NCI-H128 (cell line): ENCODE measurements around the gene ZNF516.
A peak's percentile ranks its signal among the peaks of the same experiment; 100 is the strongest.

ENCODE experiments used
- DNase-seq: peaks from one replicate; lab custom pipeline; 2025; ENCODE audit not compliant: unreplicated experiment; lab: John Stamatoyannopoulos, UW

The ZNF516 gene

GRCh38 chr18:76506974-76507764 lies 12.1 kb upstream of the ZNF516 start:
- no peak for DNase-seq

GRCh38 chr18:76506395-76506794 lies 11.4 kb upstream of the ZNF516 start:
- no peak for DNase-seq

- no peak for DNase-seq
These were observed 10.6 kb upstream of the ZNF516 start for GRCh38 chr18:76505614-76506013.

GRCh38 chr18:76504749-76505148 lies 9.7 kb upstream of the ZNF516 start:
- DNase-seq: no peak

GRCh38 chr18:76503649-76504386 lies 8.8 kb upstream of the ZNF516 start:
- DNase-seq: no peak

GRCh38 chr18:76502551-76502950 lies 7.5 kb upstream of the ZNF516 start:
- no peak for DNase-seq

GRCh38 chr18:76499637-76500340 lies 4.7 kb upstream of the ZNF516 start:
- DNase-seq: no peak

- DNase-seq: no peak
These were observed 4.0 kb upstream of the ZNF516 start for GRCh38 chr18:76499021-76499420.

- DNase-seq: no peak
These were observed 3.0 kb upstream of the ZNF516 start for GRCh38 chr18:76498064-76498463.

GRCh38 chr18:76497021-76497420 lies 2.0 kb upstream of the ZNF516 start:
- no peak for DNase-seq

GRCh38 chr18:76496194-76496890 lies 1.3 kb upstream of the ZNF516 start:
- peak; percentile 35 for DNase-seq

- DNase-seq: peak; percentile 28
These were observed 572 bp upstream of the ZNF516 start for GRCh38 chr18:76495435-76496193.

- DNase-seq: no peak
These were observed 624 bp downstream of the ZNF516 start for GRCh38 chr18:76494231-76495005.

- DNase-seq: peak; percentile 69
These were observed 1.6 kb downstream of the ZNF516 start for GRCh38 chr18:76493213-76494161.

- peak; percentile 99 for DNase-seq
These were observed 2.3 kb downstream of the ZNF516 start for GRCh38 chr18:76492669-76493212.

GRCh38 chr18:76491776-76492668 lies 3.0 kb downstream of the ZNF516 start:
- DNase-seq: no peak

- no peak for DNase-seq
These were observed 3.6 kb downstream of the ZNF516 start for GRCh38 chr18:76491473-76491775.
